ENCODE data around the gene SULF2.

Gene SULF2

DNA sequence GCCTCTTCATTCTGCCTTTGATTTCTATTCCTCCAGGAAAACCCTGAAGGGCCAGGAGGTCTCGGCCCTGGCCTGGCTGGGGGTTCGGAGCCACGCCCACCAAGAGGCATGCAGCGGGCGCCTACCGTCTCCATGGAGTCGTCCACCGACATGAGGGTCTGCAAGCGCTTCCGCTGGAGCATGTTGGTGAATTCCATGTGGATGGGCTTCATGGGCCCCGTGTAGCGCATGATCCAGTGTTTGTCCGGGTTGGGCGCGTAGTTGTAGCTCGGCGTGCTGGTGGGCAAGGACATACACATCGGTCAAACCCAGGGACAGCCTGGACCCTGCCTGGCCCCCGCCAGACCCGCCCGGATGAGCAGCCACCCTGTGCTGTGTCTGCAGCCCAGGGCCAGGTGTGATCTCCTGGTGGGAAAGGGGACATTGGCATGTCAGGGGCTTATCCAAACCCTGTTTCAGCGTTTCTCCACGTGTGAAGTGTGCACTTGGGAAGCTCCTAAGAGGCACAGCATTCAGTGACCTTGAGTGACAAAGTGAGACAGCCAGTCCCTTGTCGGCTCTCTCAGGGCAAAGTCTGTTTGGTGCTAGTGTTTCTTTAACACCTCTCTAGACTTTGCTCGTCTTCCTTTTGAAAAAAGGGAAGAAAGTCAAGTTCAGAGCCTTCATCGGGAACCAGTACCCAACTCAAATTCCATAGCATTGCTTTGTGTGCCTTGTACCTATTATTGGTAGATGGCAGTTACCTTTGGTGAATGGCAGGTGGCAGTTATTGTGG lies 100.8 kb downstream of the SULF2 start:
- DNase-seq (ENCODE audit: low read depth, low spot score) = no peak

DNA sequence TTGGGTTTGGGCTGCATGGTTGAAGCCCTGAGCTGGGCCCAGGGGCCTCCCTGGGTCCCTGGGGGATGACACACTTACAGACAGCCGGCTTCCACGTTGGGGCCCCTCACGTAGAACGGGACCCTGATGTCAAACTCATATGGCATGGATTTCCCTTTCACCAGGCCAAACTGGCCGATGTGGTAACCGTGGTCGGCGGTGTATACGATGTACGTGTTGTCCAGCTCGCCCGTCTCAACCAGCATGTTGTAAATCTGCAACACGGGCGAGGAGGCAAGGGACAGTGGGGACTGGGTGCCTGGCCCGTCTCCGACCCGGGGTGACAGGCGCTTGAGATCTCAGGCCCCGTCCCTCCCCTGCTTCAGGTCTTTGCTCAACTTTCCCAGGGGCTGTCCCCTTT lies 102.4 kb downstream of the SULF2 start:
- no peak for DNase-seq (ENCODE audit: low read depth, low spot score)

- DNase-seq (ENCODE audit: low read depth, low spot score) = no peak
These were observed 103.1 kb downstream of the SULF2 start for GRCh38 chr20:47682028-47682783.

DNA sequence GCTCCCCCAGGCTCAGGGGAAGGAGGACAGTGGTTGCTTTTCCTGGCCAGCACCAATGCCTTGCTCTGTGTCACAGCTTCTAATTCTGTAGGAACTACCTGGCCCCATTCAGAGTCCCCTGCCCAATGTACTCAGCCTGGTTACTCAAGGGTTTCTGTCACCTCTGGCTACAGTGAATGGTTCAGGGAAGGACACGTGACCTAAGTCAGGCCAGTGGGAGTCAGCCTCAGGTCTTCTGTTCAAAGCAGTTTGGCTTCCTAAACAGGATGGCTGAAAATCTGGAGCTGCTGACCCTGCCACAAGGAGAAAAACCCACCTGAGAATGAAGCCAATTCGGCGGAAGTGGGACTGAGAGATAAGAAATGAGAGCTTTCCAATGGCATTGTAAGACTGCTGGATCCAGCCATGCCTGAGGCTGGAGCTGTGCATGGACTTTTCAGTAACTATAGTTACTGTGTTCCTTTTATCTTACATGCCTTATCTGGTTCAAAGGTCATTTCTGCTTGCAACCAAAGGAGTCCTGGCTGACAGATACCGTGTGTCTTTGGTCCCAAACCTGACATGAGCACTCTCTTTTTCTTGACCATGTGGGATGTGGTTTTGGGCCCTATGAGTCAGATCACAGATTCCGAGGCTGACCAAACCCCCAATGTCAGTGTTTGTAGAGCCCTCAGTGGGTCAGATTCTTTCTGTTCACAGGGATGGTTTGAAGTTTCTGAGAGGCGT lies 104.3 kb downstream of the SULF2 start:
- DNase-seq (ENCODE audit: low read depth, low spot score) = no peak

DNA sequence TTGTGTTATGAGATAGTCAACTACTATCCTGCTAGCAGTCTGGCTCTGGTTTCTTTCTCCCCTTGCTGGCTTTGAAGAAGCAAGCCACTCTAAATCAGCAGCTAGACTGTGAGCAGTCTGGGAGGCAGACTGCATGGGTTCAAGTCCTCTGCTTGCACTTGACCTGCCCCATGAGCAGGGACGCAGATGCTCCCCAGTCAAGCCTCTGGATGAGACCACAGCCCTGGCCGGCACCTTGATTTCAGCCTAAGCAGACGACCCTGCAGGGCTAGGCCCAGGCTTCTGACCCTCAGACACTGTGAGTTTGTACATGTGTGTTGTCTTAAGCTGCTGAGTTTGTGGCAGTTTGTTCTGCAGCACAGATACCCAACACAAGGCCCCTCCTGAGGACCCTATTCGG lies 105.8 kb downstream of the SULF2 start:
- no peak for DNase-seq (ENCODE audit: low read depth, low spot score)

GRCh38 chr20:47678536-47678935 lies 106.7 kb downstream of the SULF2 start:
- DNase-seq (ENCODE audit: low read depth, low spot score) = no peak

DNA sequence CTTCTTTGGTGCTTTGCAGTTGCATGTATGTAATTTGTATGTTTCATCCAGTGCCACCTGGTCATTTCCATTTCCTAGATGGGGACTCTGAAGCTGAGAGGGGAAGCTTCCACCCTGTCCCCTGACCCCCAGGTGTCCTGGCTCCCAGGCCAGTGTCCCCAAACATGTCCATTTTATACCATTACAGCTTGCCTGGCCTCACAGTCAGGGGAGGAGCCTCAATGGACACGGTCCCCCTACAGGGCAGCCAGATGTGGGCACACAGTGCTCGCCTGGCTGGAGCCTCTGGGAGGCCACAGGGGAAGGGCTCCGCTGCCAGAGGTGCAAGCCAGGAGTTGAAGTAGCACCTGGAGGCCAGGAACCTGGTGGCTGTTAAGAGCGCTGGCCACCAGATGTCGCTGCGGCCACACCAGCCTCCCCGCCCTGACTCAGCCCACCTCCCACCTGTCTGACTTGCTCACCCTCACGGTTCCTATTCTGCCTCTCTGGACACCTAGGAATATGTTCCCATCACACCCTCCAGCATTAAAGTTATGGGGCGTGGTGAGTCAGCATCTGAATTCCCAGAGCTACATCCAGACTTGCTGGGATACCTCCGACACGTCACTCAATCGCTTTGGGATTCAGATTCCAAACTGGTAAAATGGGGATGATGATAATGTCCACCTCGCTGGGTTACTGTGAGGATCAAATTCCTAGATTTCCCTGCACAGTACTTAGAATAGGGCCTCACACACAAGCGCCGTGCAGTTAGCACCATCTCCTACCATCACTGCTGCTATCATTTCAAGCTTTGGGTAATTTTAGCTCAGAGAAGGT lies 107.4 kb downstream of the SULF2 start:
- DNase-seq (ENCODE audit: low read depth, low spot score) = no peak

- no peak for DNase-seq (ENCODE audit: low read depth, low spot score)
These were observed 108.2 kb downstream of the SULF2 start for GRCh38 chr20:47676912-47677634.

DNA sequence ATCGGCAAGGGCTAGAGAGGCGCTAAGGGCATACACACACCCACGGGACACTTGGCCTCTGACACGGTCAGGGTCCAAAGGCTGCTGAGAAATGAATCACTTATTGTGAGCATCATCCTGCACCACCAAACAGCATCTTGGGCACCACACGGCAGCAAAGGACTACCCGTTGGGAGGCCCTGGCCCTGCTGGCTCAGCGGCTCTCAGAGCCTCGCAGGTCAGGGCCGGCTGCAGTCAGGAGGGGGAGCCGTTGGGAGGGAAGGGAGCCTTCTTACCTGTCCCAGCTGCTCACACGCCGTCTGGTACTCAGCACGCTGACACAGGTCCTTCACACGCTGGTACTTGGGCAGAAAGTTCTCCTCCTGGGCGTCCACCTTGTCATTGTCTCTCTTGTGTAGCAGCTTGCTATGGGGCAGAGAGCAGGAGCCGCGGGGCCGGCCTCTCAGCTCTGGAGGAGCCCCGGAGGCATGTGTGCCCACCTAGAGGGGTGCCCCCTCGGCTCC lies 109.0 kb downstream of the SULF2 start:
- no peak for DNase-seq (ENCODE audit: low read depth, low spot score)

- DNase-seq (ENCODE audit: low read depth, low spot score) = no peak
These were observed 109.8 kb downstream of the SULF2 start for GRCh38 chr20:47675190-47676142.

DNA sequence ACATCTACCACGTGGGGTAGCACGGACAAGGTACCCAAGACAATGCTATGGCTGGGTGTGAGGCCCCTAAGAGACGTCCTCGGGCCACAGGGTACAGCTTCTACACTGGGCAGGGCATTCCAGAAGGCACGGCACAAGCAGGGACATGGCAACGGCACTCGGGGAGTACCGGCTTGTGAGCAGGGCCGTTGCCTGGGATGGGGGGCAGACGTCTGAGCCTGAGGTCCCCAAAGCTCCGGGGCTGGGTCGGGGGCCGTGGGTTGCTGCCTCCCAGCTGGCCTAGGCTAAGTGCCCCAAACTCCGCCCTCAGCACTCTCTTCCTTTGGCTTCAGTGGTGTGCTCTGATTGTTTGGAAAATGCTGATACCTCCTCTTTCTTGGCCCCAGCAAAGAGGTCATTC lies 110.6 kb downstream of the SULF2 start:
- no peak for DNase-seq (ENCODE audit: low read depth, low spot score)

DNA sequence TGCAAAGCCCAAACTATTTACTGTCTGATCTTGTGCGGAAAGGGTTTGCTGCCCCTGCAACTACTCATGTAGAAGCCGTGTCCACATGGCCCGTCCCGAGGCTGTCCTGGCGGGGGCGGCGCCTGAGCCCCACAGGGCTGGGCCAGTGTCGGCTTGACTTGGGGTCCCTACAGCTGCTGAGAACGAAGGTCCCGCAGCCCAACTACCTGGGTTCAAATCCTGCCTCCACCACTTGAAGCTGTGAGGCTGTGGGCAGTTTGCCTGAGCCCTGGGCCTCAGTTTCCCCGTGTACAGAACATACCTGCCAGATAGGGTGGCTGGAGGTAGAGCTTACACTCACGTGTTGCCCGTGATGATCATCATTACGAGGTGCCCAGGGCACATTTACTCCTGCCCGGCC lies 111.1 kb downstream of the SULF2 start:
- no peak for DNase-seq (ENCODE audit: low read depth, low spot score)

DNA sequence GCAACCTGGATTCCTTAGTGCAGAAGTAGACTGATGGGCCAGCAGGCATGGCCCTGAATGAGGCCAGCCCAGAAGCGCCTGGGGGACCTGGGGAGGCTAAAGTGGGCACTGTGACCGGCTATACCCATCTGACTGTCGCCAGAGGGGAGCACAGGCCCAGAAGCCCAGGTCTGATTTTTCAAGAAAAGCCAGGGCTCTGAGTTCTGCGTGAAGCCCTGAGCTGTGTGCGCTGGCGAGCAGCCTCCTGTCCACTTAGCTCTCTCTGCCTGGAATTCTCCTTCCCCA lies 111.7 kb downstream of the SULF2 start:
- DNase-seq (ENCODE audit: low read depth, low spot score) = no peak

GRCh38 chr20:47672886-47673670 lies 112.2 kb downstream of the SULF2 start:
- no peak for DNase-seq (ENCODE audit: low read depth, low spot score)

GRCh38 chr20:47672166-47672565 lies 113.1 kb downstream of the SULF2 start:
- DNase-seq (ENCODE audit: low read depth, low spot score) = no peak

DNA sequence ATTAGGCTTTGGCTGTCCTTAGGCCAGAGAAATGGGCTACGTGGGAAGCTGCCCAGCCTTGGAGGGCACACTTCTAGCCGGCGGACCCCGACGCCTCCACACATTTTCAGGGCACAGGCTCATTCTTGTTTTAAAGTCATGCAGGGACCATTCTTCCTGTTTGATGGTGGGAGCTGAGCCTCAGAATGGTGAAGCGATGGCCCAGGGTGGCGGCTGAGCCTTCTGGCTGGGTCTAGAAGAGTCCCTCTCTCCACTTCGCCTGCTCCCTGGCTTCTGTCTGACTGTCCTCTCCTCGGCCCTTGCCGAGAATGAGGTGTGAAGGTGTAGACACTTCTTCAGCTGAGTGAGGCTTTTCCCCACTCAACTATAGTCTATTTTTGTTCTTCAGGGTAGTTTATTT lies 114.4 kb downstream of the SULF2 start:
- no peak for DNase-seq (ENCODE audit: low read depth, low spot score)

GRCh38 chr20:47669927-47670890 lies 115.1 kb downstream of the SULF2 start:
- no peak for DNase-seq (ENCODE audit: low read depth, low spot score)

DNA sequence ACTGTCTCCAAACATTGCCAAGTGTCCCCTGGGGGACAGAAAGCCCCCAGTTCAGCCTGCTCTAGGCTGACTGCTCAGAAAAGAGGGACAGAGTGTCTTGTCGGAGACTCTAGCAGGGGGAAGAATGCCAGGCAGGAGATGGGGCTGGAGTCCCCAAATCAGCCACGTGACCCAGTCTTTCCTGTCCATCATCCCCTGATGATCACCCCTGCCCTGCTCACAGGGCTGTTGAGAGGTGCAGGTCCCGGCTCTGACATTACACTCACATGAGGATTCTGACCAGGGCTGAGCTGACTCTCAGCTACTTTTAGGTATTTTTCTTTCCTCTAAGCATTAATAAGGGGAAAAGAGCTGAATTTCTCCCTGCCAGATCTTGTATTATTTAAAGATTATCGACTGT lies 115.8 kb downstream of the SULF2 start:
- no peak for DNase-seq (ENCODE audit: low read depth, low spot score)
